MV-4-11 (cell line): Measurements from ENCODE around the gene GRB10.
"Not testable (repeated sequence)": the region's sequence is repeated elsewhere in the genome, so short reads cannot be mapped to it uniquely, and the experiment has no call there.

Experiments used
- DNase-seq: peaks from one replicate; lab custom pipeline; 2025; lab: John Stamatoyannopoulos, UW

GRB10 gene

GRCh38 chr7:50608196-50608906 lies 174.3 kb downstream of the GRB10 start:
- no peak for DNase-seq

- DNase-seq: no peak
Observed at GRCh38 chr7:50607524-50608125, 175.1 kb downstream of the GRB10 start.

- no peak for DNase-seq
Observed at GRCh38 chr7:50605059-50605458, 177.6 kb downstream of the GRB10 start.

DNA sequence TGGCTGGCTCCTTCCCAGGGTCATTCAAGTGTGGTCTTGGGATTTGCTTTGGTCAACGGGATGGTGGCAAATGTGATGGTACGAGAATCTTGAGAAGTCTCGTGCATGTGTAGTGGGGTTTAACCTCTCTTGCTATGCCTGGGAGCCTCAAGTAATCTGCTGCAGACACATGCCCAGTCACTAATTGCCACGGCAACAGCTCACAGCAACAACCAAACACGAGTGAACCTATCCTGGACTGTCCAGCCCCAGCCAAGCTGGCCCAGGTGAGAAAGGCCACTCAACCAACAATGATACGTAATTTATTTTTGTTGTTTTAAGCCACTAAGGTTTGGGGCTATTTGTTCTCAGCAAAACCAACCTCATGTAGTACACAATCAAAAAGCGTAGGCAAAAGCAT lies 179.4 kb downstream of the GRB10 start:
- no peak for DNase-seq

GRCh38 chr7:50599385-50599784 lies 183.3 kb downstream of the GRB10 start:
- DNase-seq: no peak

DNA sequence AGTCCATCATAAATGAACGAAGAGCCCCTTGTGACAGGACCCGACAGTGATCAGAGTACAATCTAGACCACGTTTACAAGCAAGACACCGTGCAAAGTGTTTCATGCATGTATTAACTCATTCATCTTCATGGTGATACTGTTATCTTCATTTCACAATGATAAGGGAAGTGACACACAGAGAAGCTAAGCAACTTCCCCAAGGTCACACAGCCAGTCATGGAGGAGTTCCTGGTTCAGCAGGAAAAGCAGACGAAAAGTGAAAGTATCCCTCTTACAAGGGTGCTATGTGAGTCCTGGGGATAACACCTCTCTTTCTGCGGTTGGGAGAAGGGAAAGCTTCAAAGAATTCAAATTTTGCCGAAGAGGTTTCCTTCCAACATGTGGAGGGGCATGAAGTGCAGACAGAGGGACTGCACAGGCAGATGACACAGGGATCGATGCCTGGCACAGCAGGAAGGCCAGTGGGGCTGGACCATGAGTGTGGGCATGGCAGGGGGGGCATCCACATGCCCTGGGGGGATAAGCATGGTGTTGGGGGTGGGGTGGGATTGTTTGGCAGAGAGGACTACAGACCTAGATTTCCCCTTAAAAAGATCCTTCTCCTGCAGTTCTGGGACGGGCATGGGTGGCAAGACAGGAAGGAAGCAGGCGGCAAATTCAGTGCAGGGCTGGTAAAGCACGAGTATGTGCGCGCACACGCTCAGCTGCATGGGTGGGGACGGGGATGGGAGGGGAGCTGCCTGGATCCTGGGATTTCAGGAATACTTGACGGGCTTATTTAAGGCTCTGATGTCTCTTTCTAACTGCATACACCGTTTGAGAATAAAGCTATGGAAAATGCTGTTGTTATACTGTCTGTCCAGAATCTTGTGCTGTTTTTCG lies 184.0 kb downstream of the GRB10 start:
- DNase-seq: peak; percentile 25

- no peak for DNase-seq
Observed at GRCh38 chr7:50596484-50596883, 186.2 kb downstream of the GRB10 start.

DNA sequence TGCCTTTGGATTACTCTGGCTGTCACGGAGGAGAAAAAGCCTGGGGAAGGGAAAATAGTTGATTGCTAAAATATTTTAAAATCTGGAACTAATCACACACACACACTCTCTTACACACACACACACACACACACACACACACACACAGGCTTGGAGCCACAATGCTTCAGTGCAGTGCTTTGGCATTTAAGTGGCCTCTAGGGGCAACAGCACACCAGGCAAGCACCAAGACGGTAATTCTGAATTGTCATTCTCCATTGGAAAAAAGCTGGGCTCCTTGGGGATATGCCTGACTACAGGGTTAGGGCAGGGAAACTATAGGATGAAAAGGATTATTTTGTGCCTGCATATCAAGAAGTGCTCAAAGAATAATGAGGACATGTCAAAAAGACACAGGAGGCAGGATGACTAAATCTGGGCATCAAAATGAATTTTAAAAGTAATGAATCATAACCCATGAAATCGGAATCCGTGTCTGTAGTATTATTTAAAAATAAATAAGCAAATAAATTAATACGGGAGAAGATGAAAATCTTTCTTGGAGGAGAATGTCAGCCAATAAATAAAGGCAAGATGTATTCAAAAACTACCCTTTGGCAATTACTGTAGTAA lies 187.1 kb downstream of the GRB10 start:
- DNase-seq: peak; percentile 8

- DNase-seq: no peak
Observed at GRCh38 chr7:50594734-50595485, 187.8 kb downstream of the GRB10 start.

DNA sequence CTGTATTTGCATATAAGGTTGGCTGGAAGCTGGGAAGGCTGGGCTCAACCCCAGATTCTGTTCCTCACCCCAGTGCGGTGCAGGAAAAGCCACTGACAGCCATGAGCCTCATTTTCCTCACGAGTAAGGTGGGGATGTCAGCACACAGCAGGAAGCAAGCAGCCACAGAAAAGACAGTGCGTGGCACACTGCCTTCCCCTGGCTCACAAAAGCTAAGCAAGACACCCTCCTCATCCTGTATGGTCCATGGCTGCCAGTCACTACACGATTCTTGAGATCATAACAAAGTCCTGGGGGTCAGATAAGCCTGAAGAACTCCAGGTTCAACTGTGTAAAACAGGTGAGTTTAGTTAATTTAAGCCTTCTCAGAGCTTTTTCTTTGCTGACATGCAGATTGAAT lies 188.6 kb downstream of the GRB10 start:
- DNase-seq: no peak

GRCh38 chr7:50592940-50593339 lies 189.8 kb downstream of the GRB10 start:
- no peak for DNase-seq

GRCh38 chr7:50591480-50592438 lies 190.9 kb downstream of the GRB10 start:
- no peak for DNase-seq

DNA sequence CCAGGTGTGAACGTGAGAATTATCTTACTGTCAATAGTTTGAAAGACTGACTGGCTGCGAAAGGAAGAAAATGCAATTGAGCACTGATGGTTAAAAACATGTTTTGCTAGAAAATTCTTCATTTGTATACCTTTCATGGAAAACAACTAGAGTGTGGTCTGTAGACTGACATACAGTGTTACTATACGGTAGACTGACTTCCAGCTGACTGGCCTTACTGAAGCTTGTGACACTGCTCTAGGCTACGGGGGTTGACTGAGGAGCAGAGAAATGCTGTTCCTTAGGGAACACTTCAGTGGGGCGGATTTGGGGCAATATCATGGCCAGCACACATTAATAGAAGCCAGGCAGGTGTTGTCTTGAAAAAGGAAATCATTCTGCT lies 191.6 kb downstream of the GRB10 start:
- DNase-seq: no peak

GRCh38 chr7:50590535-50590934 lies 192.2 kb downstream of the GRB10 start:
- no peak for DNase-seq

DNA sequence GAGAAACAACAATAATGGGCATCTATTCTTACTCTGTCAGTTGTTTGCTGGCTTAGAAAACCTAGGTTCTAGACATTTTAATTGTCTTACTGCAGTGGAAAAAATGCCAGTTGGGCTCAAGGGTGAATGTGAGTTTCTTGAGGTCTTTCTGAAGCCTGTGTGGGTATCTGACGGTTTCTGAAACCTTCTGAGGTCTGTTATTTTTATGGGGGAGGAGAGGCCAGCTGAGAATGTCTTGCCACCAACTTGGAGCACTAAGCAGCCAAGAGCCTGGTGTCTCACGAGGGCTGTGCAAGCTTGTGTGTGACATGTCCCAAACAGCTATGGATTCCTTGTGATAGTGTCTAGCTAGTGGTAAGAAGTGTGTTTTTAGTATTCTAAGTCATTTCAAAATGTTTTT lies 193.3 kb downstream of the GRB10 start:
- no peak for DNase-seq

DNA sequence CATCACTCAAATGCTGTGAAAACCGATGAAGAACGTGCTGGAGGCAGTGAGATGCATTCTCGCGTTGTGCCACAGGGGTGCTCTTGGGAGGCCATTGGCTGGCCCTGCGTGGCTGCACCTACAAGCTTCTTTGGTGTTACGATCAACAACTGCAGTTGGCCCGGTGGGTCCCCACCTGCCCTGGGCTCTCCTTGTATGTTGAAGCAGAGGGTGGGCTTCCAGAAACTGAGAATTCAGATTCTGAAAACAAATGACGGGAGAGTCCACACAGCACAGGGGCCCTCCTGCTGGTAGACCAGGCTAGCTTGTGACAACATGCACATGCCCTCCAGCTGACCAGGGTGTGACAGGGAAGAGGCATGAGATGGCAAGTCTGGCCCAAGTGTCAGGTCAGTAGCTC lies 193.8 kb downstream of the GRB10 start:
- DNase-seq: no peak

GRCh38 chr7:50587737-50588136 lies 195.0 kb downstream of the GRB10 start:
- DNase-seq: no peak

GRCh38 chr7:50584793-50585408 lies 197.8 kb downstream of the GRB10 start:
- no peak for DNase-seq

- DNase-seq: no peak
Observed at GRCh38 chr7:50584386-50584785, 198.3 kb downstream of the GRB10 start.

- not testable (repeated sequence) for DNase-seq
Observed at GRCh38 chr7:50583295-50583694, 199.4 kb downstream of the GRB10 start.
